HEK293 (cell line): ENCODE data around the gene DAPK2.

Source experiments
- GLI2 ChIP-seq: fragments of 450-650 bp; formaldehyde crosslinking; IDR thresholded peaks from 2 replicates; pipeline ENCODE4; 2017; ENCODE audit warnings: missing biosample characterization, missing genetic modification characterization, low read depth, borderline replicate concordance
- REPIN1 ChIP-seq: fragments of 450-650 bp; formaldehyde crosslinking; IDR thresholded peaks from 2 replicates; pipeline ENCODE4 v1.5.1; 2017; ENCODE audit warnings: missing biosample characterization, missing genetic modification characterization, low read depth
- REST ChIP-seq: fragments of 450-650 bp; formaldehyde crosslinking; IDR thresholded peaks from 2 replicates; pipeline ENCODE4 v1.5.1; 2016; ENCODE audit warnings: missing biosample characterization, missing genetic modification characterization
- SCRT2 ChIP-seq: fragments of 450-650 bp; formaldehyde crosslinking; IDR thresholded peaks from 2 replicates; pipeline ENCODE4 v1.5.1; 2016; ENCODE audit warnings: missing biosample characterization, missing genetic modification characterization
- TRIM28 ChIP-seq: IDR thresholded peaks from 2 replicates; pipeline ENCODE4 v1.6.1; 2011; ENCODE audit warnings: low read length, control low read depth, borderline replicate concordance
- TSHZ1 ChIP-seq: fragments of 450-650 bp; formaldehyde crosslinking; IDR thresholded peaks from 2 replicates; pipeline ENCODE4 v1.5.1; 2016; ENCODE audit warnings: missing biosample characterization, missing genetic modification characterization, borderline replicate concordance
- ZNF121 ChIP-seq: fragments of 450-650 bp; formaldehyde crosslinking; IDR thresholded peaks from 2 replicates; pipeline ENCODE4 v1.5.1; 2016; ENCODE audit warnings: missing biosample characterization, missing genetic modification characterization
- ZNF146 ChIP-seq: fragments of 450-650 bp; formaldehyde crosslinking; IDR thresholded peaks from 2 replicates; pipeline ENCODE4 v1.5.1; 2016; ENCODE audit warnings: missing biosample characterization, missing genetic modification characterization
- ZNF350 ChIP-seq: fragments of 450-650 bp; formaldehyde crosslinking; IDR thresholded peaks from 2 replicates; pipeline ENCODE4 v1.5.0; 2017; ENCODE audit warnings: missing biosample characterization, mild to moderate bottlenecking, missing genetic modification characterization
- ZNF394 ChIP-seq: fragments of 450-650 bp; formaldehyde crosslinking; IDR thresholded peaks from 2 replicates; pipeline ENCODE4 v1.5.1; 2016; ENCODE audit warnings: missing biosample characterization, missing genetic modification characterization, mild to moderate bottlenecking, moderate library complexity, borderline replicate concordance
- ZNF433 ChIP-seq: fragments of 450-650 bp; formaldehyde crosslinking; IDR thresholded peaks from 2 replicates; pipeline ENCODE4 v1.5.1; 2016; ENCODE audit warnings: missing biosample characterization, missing genetic modification characterization, low read depth
- ZNF707 ChIP-seq: fragments of 450-650 bp; formaldehyde crosslinking; IDR thresholded peaks from 2 replicates; pipeline ENCODE4 v1.5.1; 2016; ENCODE audit warnings: missing biosample characterization, missing genetic modification characterization
- TF ChIP-seq, protein P1 (sequence below): fragments of 450-650 bp; formaldehyde crosslinking; IDR thresholded peaks from 2 replicates; pipeline ENCODE4 v1.5.1; 2016; ENCODE audit warnings: missing biosample characterization, missing genetic modification characterization
- TF ChIP-seq, protein P2 (sequence below): fragments of 450-650 bp; formaldehyde crosslinking; IDR thresholded peaks from 2 replicates; pipeline ENCODE4 v1.5.1; 2016; ENCODE audit warnings: missing biosample characterization, missing genetic modification characterization

- no peak for TF ChIP-seq SCRT2 (tag by site-specific recombination)
- TF ChIP-seq ZNF121 (tag by site-specific recombination), result no peak
- TF ChIP-seq ZNF707, result no peak
- TF ChIP-seq, protein P1, sequence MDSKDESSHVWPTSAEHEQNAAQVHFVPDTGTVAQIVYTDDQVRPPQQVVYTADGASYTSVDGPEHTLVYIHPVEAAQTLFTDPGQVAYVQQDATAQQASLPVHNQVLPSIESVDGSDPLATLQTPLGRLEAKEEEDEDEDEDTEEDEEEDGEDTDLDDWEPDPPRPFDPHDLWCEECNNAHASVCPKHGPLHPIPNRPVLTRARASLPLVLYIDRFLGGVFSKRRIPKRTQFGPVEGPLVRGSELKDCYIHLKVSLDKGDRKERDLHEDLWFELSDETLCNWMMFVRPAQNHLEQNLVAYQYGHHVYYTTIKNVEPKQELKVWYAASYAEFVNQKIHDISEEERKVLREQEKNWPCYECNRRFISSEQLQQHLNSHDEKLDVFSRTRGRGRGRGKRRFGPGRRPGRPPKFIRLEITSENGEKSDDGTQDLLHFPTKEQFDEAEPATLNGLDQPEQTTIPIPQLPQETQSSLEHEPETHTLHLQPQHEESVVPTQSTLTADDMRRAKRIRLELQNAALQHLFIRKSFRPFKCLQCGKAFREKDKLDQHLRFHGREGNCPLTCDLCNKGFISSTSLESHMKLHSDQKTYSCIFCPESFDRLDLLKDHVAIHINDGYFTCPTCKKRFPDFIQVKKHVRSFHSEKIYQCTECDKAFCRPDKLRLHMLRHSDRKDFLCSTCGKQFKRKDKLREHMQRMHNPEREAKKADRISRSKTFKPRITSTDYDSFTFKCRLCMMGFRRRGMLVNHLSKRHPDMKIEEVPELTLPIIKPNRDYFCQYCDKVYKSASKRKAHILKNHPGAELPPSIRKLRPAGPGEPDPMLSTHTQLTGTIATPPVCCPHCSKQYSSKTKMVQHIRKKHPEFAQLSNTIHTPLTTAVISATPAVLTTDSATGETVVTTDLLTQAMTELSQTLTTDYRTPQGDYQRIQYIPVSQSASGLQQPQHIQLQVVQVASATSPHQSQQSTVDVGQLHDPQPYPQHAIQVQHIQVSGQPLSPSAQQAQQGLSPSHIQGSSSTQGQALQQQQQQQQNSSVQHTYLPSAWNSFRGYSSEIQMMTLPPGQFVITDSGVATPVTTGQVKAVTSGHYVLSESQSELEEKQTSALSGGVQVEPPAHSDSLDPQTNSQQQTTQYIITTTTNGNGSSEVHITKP, result no peak
- no peak for TF ChIP-seq ZNF146
- TF ChIP-seq GLI2 (tag by site-specific recombination), result no peak
- TF ChIP-seq, protein P2, sequence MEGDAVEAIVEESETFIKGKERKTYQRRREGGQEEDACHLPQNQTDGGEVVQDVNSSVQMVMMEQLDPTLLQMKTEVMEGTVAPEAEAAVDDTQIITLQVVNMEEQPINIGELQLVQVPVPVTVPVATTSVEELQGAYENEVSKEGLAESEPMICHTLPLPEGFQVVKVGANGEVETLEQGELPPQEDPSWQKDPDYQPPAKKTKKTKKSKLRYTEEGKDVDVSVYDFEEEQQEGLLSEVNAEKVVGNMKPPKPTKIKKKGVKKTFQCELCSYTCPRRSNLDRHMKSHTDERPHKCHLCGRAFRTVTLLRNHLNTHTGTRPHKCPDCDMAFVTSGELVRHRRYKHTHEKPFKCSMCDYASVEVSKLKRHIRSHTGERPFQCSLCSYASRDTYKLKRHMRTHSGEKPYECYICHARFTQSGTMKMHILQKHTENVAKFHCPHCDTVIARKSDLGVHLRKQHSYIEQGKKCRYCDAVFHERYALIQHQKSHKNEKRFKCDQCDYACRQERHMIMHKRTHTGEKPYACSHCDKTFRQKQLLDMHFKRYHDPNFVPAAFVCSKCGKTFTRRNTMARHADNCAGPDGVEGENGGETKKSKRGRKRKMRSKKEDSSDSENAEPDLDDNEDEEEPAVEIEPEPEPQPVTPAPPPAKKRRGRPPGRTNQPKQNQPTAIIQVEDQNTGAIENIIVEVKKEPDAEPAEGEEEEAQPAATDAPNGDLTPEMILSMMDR (tag by site-specific recombination), result peak; percentile 26; the same call in 1 of the 2 replicates
- no peak for TF ChIP-seq TSHZ1 (tag by site-specific recombination)
- no peak for TF ChIP-seq REST (tag by site-specific recombination)
- TF ChIP-seq ZNF394 (tag by site-specific recombination), result no peak
- no peak for TF ChIP-seq TRIM28
- no peak for TF ChIP-seq ZNF433 (tag by site-specific recombination)
- no peak for TF ChIP-seq REPIN1 (tag by site-specific recombination)
- no peak for TF ChIP-seq ZNF350 (tag by site-specific recombination)
Observed at GRCh38 chr15:64092864-64093626, 46.8 kb upstream of the DAPK2 start.
